ENCODE results near the gene ELOVL5.

ELOVL5 gene

DNA sequence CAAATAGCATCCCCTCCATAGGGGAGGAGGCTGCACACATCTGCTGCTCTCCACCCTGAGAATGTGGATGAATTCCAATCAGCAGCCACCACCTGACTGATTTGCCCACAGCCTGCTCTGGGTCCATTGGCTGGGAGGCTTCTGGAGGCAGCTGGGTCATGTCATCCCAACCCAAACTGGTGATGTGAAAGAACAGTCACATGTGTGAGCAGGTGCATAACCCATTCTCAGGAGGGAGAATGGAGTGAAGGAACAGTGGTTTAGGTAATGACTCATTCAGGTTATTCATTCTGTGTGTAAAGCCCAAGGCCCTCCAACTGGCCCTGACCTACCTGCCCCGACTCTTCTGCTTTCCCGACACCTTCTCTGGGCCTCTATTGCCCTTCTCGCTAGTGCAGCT lies 109.2 kb downstream of the ELOVL5 start:
- no peak overlapping the region for H3K27ac ChIP-seq
- DNase-seq (ENCODE audit: low spot score): no peak
- ChIA-PET POLR2A (ENCODE audit: low non-redundant PET) (no interaction called here), CTCF (interaction anchor here (0.6 kb wide), 1 partner anchor 1067 kb away, joined by 4 read pairs; no protein-coding TSS in a partner anchor)
- TF ChIP-seq, protein P1, sequence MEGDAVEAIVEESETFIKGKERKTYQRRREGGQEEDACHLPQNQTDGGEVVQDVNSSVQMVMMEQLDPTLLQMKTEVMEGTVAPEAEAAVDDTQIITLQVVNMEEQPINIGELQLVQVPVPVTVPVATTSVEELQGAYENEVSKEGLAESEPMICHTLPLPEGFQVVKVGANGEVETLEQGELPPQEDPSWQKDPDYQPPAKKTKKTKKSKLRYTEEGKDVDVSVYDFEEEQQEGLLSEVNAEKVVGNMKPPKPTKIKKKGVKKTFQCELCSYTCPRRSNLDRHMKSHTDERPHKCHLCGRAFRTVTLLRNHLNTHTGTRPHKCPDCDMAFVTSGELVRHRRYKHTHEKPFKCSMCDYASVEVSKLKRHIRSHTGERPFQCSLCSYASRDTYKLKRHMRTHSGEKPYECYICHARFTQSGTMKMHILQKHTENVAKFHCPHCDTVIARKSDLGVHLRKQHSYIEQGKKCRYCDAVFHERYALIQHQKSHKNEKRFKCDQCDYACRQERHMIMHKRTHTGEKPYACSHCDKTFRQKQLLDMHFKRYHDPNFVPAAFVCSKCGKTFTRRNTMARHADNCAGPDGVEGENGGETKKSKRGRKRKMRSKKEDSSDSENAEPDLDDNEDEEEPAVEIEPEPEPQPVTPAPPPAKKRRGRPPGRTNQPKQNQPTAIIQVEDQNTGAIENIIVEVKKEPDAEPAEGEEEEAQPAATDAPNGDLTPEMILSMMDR (conservative IDR thresholded peaks at IDR 0.05; ENCODE audit: low read depth): no peak

DNA sequence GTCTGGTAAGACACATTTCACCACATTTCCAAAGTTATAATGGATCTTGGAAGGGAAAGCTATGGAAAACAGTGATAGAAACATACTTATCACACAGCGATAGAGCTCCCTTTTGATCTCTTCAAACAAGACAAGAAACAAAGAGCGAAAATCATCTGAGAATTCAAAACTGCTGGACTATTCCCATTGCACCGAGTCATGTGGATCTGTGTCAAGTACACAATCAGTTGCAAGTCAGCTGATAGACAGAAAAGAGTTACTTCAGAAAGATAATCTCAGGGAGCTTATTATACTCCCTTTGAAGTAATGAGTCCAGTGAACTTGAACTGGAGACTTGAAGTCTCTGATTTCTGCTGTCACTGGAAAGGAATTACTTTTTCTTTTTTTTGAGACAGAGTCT lies 110.4 kb downstream of the ELOVL5 start:
- TF ChIP-seq, protein P1 (conservative IDR thresholded peaks at IDR 0.05; ENCODE audit: low read depth): no peak
- no peak for DNase-seq (ENCODE audit: low spot score)
- no peak overlapping the region for H3K27ac ChIP-seq
- ChIA-PET POLR2A (ENCODE audit: low non-redundant PET) (no interaction called here), CTCF (no interaction called here)

DNA sequence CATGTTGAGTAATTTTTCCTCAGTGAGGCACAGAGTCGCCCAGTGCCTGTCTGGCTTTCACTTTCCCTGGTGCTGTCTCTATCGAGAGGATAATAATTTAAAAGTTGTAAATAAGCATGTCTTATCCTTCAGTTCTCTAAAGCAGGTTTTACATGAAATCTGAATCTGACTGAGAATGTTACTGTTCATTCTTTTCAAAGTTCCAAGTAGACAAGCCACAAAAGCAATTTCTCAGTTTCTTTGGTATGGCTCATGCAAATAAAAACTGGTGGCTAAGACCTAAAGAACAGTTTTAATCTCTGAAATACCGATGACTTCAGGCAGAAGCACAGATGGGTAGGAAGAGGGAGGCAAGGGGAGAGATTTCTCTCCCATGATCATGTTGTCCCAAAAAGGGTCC lies 112.5 kb downstream of the ELOVL5 start:
- TF ChIP-seq, protein P1 (conservative IDR thresholded peaks at IDR 0.05; ENCODE audit: low read depth): no peak
- DNase-seq (ENCODE audit: low spot score): no peak
- no peak overlapping the region for H3K27ac ChIP-seq
- CTCF ChIA-PET: no interaction called here
- POLR2A ChIA-PET (ENCODE audit: low non-redundant PET): no interaction called here

DNA sequence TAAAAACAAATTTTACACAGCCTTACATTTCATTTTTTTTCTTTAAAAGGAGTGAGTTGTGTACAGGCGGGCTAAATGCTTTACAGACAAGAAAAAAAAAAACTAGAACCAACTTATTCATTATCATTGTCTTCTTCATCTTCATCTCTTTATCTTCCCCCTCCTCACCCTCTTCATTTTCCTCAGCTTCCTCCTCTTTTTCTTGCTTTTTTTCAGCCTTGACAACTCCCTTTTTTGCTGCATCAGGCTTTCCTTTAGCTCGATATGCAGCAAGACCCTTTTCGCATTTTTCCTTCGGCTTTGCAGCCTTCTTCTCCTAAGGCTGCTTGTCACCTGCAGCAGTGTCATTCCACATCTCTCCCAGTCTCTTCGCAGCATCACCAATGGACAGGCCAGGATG lies 113.2 kb downstream of the ELOVL5 start:
- POLR2A ChIA-PET (ENCODE audit: low non-redundant PET): no interaction called here

DNA sequence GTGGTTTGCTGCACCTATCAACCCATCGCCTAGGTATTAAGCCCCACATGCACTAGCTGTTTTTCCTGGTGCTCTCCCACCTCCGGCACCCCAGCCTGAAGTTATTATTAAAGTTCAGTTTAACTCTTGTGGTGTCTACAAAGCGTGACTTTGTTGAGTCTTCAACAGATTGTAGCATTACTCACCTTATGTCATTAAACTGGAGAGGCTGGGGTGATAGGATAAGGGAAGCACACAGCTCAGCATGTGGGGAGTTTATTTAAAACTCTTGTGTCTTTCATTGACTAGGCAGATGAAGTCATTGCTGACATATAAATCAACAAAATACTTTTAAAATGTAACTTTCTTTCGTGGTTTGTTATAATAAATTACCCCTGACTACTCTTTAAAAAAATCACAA lies 115.4 kb downstream of the ELOVL5 start:
- CTCF ChIA-PET: no interaction called here
- no peak for DNase-seq (ENCODE audit: low spot score)
- POLR2A ChIA-PET (ENCODE audit: low non-redundant PET): no interaction called here
- no peak overlapping the region for H3K27ac ChIP-seq
- TF ChIP-seq, protein P1 (conservative IDR thresholded peaks at IDR 0.05; ENCODE audit: low read depth): no peak

More for the DNA sequence above, 113.2 kb downstream of the ELOVL5 start:
- TF ChIP-seq, protein P1 (conservative IDR thresholded peaks at IDR 0.05; ENCODE audit: low read depth): no peak
- no peak for DNase-seq (ENCODE audit: low spot score)
- CTCF ChIA-PET: interaction anchor here (0.6 kb wide), 1 partner anchor 420 kb away, joined by 4 read pairs; no protein-coding TSS in a partner anchor
- no peak overlapping the region for H3K27ac ChIP-seq

DNA sequence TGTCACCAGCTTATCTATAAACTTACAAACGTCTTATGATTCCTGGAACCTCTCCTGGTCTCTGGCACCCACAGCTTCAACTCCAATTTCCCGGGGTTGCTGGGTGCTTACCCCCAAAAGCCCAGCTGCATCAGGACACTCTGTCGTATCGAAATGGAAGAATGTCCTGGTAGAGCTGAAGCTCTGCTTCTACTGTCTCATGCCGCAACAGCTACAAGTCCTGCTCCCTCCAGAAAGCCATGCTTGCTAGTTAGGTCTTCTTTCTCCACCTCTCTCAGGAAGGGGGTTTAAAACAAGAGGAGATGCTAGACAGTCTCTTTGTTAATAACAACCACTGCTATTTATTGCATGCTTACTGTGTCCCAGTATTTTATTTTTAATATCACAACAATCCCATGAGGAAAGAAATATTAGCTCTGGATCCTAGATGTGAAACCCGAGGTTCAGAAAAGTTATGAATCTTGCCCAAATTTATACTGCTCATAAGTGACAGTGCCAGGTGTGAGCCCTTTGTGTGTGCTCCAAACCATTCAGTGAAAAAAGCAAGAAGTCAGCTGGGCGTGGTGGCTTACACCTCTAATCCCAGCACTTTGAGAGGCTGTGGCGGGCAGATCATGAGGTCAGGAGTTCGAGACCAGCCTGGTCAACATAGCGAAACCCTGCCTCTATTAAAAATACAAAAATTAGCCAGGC lies 117.8 kb downstream of the ELOVL5 start:
- DNase-seq (ENCODE audit: low spot score): no peak
- CTCF ChIA-PET: interaction anchor here (0.5 kb wide), 1 partner anchor 1366 kb away, joined by 5 read pairs; no protein-coding TSS in a partner anchor
- H3K27ac ChIP-seq: no peak overlapping the region
- TF ChIP-seq, protein P1 (conservative IDR thresholded peaks at IDR 0.05; ENCODE audit: low read depth): no peak
- POLR2A ChIA-PET (ENCODE audit: low non-redundant PET): no interaction called here

Measured in RWPE1 (cell line).